ENCODE measurements around the gene MGAT5.

Gene MGAT5

GRCh38 chr2:134333646-134334189, 79.8 kb downstream of the MGAT5 start:
- Histone ChIP-seq H3K79me2 (ENCODE audit: insufficient read depth, low read length) (no peaks in the 10 kb centered on the region), H3K36me3 (ENCODE audit: insufficient read depth, low read length) (peaks cover 70% of the 10 kb centered on the region), H3K9ac (ENCODE audit: low read length) (no peak overlapping the region), H3K4me1 (ENCODE audit: insufficient read depth, low read length, severe bottlenecking) (no peaks in the 10 kb centered on the region), H4K20me1 (ENCODE audit: insufficient read depth, low read length) (no peaks in the 10 kb centered on the region), H3K9me2 (ENCODE audit: low read depth, low read length) (no peaks in the 10 kb centered on the region), H3K27me3 (ENCODE audit: insufficient read depth, low read length) (no peaks in the 10 kb centered on the region), H3K4me2 (ENCODE audit: low read length) (no peak overlapping the region), H3K27ac (ENCODE audit: low read depth, low read length, poor library complexity, severe bottlenecking) (no peak overlapping the region), H3K9me3 (ENCODE audit: low read length) (0 out of 2 replicates have a peak, but pooled peaks cover 4% of the 10 kb centered on the region), H3K4me3 (ENCODE audit: low read depth, low read length, poor library complexity, severe bottlenecking) (no peak overlapping the region), H2AFZ (ENCODE audit: low read length) (no peak overlapping the region), H3F3A (ENCODE audit: insufficient read depth, low read length) (no peaks in the 10 kb centered on the region)
- TF ChIP-seq EZH2 (IDR thresholded peaks at IDR 0.05; ENCODE audit: borderline replicate concordance, low read length) (no peak), CTCF (IDR thresholded peaks at IDR 0.05; ENCODE audit: low read length) (no peak)

GRCh38 chr2:134334542-134335353, 80.9 kb downstream of the MGAT5 start:
- Histone ChIP-seq H3K9ac (ENCODE audit: low read length) (no peak overlapping the region), H3K79me2 (ENCODE audit: insufficient read depth, low read length) (no peaks in the 10 kb centered on the region), H4K20me1 (ENCODE audit: insufficient read depth, low read length) (no peaks in the 10 kb centered on the region), H3K4me1 (ENCODE audit: insufficient read depth, low read length, severe bottlenecking) (no peaks in the 10 kb centered on the region), H3K27ac (ENCODE audit: low read depth, low read length, poor library complexity, severe bottlenecking) (no peak overlapping the region), H3K4me2 (ENCODE audit: low read length) (no peak overlapping the region), H3F3A (ENCODE audit: insufficient read depth, low read length) (no peaks in the 10 kb centered on the region), H3K36me3 (ENCODE audit: insufficient read depth, low read length) (peaks cover 70% of the 10 kb centered on the region), H3K4me3 (ENCODE audit: low read depth, low read length, poor library complexity, severe bottlenecking) (no peak overlapping the region), H3K9me2 (ENCODE audit: low read depth, low read length) (no peaks in the 10 kb centered on the region), H3K9me3 (ENCODE audit: low read length) (0 out of 2 replicates have a peak, but pooled peaks cover 4% of the 10 kb centered on the region), H3K27me3 (ENCODE audit: insufficient read depth, low read length) (no peaks in the 10 kb centered on the region), H2AFZ (ENCODE audit: low read length) (no peak overlapping the region)
- TF ChIP-seq EZH2 (IDR thresholded peaks at IDR 0.05; ENCODE audit: borderline replicate concordance, low read length) (no peak), CTCF (IDR thresholded peaks at IDR 0.05; ENCODE audit: low read length) (no peak)

GRCh38 chr2:134335601-134336000, 81.7 kb downstream of the MGAT5 start:
- TF ChIP-seq EZH2 (IDR thresholded peaks at IDR 0.05; ENCODE audit: borderline replicate concordance, low read length) = no peak
- no peak for TF ChIP-seq CTCF (IDR thresholded peaks at IDR 0.05; ENCODE audit: low read length)
- Histone ChIP-seq H3K4me1 (ENCODE audit: insufficient read depth, low read length, severe bottlenecking) (no peaks in the 10 kb centered on the region), H3K4me3 (ENCODE audit: low read depth, low read length, poor library complexity, severe bottlenecking) (no peak overlapping the region), H3K4me2 (ENCODE audit: low read length) (no peak overlapping the region), H3K27ac (ENCODE audit: low read depth, low read length, poor library complexity, severe bottlenecking) (no peak overlapping the region), H3K27me3 (ENCODE audit: insufficient read depth, low read length) (no peaks in the 10 kb centered on the region), H3K9me3 (ENCODE audit: low read length) (0 out of 2 replicates have a peak, but pooled peaks cover 4% of the 10 kb centered on the region), H2AFZ (ENCODE audit: low read length) (no peak overlapping the region), H3K9me2 (ENCODE audit: low read depth, low read length) (no peaks in the 10 kb centered on the region), H3K79me2 (ENCODE audit: insufficient read depth, low read length) (no peaks in the 10 kb centered on the region), H3K36me3 (ENCODE audit: insufficient read depth, low read length) (peaks cover 70% of the 10 kb centered on the region), H4K20me1 (ENCODE audit: insufficient read depth, low read length) (no peaks in the 10 kb centered on the region), H3F3A (ENCODE audit: insufficient read depth, low read length) (no peaks in the 10 kb centered on the region), H3K9ac (ENCODE audit: low read length) (no peak overlapping the region)
